ES-I3 (cell line): ENCODE results near the gene LAX1.
"Not testable (repeated sequence)": the region's sequence is repeated elsewhere in the genome, so short reads cannot be mapped to it uniquely, and the experiment has no call there.

ENCODE experiments used
- H3K36me3 ChIP-seq: 2 replicates; pipeline ENCODE4 v1.6.1; 2013; ENCODE audit warnings: mild to moderate bottlenecking, low read length, control low read depth, moderate library complexity; ENCODE audit not compliant: insufficient read depth
- H3K4me1 ChIP-seq: 2 replicates; pipeline ENCODE4 v1.6.1; 2013; ENCODE audit warnings: mild to moderate bottlenecking, control low read depth, low read length; ENCODE audit not compliant: insufficient read depth
- H3K9ac ChIP-seq: 2 replicates; pipeline ENCODE4 v1.6.1; 2013; ENCODE audit warnings: low read depth, mild to moderate bottlenecking, low read length, moderate library complexity
- H3K9me3 ChIP-seq: 2 replicates; pipeline ENCODE4 v1.6.1; 2013; ENCODE audit warnings: mild to moderate bottlenecking, low read length, moderate library complexity; ENCODE audit not compliant: control insufficient read depth, insufficient read depth

LAX1 gene

DNA sequence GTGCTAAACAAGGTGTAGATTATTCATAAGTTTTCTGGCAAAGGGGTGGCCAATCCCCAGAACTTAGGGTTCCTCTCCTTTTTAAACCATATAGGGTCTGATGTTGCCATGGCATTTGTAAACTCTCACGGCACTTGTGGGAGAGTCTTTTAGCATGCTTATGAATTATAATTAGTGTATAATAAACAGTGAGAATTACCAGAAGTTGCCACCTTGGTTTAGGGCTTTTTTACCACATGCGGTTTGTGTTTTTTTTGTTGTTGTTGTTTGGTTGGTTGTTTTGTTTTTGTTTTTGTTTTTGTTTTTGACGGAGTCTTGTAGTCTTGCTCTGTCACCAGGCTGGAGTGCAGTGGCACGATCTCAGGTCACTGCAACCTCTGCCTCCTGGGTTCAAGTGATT is 8.9 kb upstream of the LAX1 start:
- no peaks in the 10 kb centered on the region for H3K36me3 ChIP-seq
- no peak overlapping the region for H3K9ac ChIP-seq

DNA sequence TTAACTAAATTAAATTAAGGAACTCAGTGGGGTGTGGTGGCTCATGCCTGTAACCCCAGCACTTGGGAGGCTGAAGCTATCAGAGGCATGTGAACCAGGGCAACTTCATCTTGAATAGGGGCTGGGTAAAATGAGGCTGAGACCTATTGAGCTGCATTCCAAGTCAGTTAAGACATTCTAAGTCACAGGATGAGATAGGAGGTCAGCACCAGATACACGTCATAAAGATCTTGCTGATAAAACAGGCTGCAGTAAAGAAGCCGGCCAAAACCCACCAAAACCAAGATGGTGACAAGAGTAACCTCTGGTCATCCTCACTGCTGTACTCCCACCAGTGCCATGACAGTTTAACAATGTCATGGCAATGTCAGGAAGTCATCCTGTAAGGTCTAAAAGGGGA is 6.2 kb upstream of the LAX1 start:
- not testable (repeated sequence) for H3K4me1 ChIP-seq, H3K9me3 ChIP-seq

More for the DNA sequence above, 8.9 kb upstream of the LAX1 start:
- H3K9me3 ChIP-seq = no peaks in the 10 kb centered on the region
- peaks cover 8% of the 10 kb centered on the region for H3K4me1 ChIP-seq

DNA sequence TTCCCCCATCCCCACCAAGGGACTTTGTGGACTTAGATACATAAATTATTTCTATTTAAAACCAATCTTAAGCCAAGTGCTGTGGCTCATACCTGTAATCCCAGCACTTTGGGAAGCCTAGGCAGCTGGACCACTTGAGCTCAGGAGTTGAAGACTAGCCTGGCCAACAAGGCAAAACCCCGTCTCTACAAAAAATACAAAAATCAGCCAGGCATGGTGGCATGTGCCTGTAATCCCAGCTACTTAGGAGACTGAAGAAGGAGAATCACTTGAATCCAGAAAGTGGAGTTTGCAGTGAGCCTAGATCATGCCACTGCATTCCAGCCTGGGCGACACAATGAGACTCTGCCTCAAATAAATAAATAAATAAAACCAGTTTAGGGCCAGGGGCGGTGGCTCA is 4.5 kb upstream of the LAX1 start:
- Histone ChIP-seq H3K9me3 (no peaks in the 10 kb centered on the region), H3K36me3 (no peaks in the 10 kb centered on the region), H3K9ac (no peak overlapping the region), H3K4me1 (no peaks in the 10 kb centered on the region; the same call in 1 of the 2 replicates)

More for the DNA sequence above, 6.2 kb upstream of the LAX1 start:
- not testable (repeated sequence) for H3K36me3 ChIP-seq, H3K9ac ChIP-seq

DNA sequence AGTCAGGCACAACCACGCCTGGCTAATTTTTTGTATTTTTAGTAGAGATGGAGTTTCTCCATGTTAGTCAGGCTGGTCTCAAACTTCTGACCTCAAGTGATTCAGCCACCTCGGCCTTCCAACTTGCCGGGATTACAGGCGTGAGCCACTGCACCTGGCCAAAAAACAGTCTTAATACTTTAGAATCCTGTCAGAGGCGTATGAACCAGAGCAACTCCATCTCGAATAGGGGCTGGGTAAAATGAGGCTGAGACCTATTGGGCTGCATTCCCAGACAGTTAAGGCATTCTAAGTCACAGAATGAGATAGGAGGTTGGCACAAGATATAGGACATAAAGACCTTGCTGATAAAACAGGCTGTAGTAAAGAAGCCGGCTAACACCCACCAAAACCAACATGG is 3.0 kb upstream of the LAX1 start:
- H3K9ac ChIP-seq, H3K4me1 ChIP-seq, H3K9me3 ChIP-seq, H3K36me3 ChIP-seq: not testable (repeated sequence)

DNA sequence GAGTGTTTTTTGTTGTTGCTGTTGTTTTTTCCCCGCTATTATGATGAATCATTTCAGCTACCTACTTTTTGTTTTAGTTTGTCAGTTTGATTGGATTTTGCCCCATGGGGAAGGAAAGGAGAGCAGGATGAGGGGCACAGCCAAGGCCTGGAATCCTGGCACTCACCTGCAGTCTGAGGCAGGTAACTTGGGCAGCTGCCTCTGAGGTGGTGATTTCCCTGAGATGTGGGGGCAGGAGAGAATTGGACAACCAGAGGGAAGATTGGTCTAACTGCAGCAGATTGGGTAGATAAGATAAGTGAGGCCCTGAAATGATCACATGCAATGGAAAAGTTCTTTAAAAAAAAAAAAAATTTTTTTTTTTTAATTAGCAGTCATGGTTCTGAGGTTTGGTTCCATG is 1.5 kb upstream of the LAX1 start:
- Histone ChIP-seq H3K4me1 (no peaks in the 10 kb centered on the region), H3K36me3 (no peaks in the 10 kb centered on the region), H3K9me3 (no peaks in the 10 kb centered on the region), H3K9ac (no peak overlapping the region)

DNA sequence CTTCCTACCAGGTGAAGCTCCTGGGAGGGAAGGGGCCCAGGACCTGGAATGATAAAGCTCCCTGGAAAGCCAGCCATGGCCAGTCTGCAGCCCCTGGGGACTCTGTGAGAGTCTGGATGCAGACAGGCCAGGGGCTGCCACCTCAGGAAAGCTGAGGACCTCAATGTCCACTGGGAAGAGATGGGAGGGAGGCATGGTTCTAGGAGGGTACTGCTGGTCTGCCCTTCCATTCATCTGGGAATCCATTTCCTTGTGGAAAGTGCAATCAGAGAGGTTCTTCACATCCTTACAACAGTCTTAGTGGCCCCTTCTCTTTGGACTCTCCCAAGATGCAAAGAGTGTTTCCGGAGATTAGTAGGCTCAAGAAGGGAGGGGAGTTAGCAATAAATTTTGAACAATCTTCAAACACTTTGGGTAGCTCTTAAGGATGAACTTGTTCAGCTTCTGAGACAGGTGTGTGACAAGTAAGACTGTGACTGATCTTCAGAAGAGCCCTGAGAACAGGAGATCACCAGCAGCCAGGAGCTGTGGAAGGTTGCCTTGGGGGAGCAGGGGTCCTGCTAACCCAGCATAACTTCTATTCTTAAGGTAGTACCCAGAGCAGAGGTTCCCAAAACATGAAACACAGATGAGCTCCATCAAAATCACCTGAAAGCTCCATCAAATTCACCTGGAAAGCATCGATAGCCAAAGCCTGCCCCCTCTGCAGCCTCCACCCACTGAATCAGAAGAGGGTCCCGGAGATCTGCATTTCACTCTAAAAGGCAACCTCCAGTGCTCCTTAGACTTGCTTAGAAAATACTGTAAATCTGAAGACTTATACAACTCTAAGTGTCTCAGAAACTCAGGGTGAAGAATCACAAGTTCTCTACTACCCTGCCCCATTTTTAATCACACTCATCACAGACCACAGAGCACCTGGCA is 616 bp upstream of the LAX1 start:
- Histone ChIP-seq H3K36me3 (no peaks in the 10 kb centered on the region), H3K9ac (no peak overlapping the region), H3K4me1 (no peaks in the 10 kb centered on the region), H3K9me3 (no peaks in the 10 kb centered on the region)

DNA sequence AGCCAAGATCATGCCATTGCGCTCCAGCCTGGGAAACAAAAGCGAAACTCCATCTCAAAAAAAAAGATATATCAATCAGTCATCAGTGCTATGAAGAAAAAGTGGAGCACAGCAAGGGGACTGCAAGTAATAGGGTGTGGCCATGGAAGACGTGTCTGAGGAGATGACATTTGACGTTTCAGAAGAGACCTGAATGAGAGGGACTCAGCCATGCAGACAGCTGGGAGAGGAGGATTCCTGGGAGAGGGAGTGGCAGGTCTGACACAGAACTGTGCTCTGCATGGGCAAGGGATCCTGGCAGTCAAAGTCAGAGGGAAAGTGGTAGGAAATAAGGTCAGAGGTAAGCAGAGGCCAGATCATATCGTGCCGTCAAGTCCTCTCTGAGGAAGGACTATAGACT is 3.3 kb downstream of the LAX1 start:
- no peaks in the 10 kb centered on the region for H3K9me3 ChIP-seq
- no peak overlapping the region for H3K9ac ChIP-seq
- H3K4me1 ChIP-seq = peaks cover 6% of the 10 kb centered on the region; the same call in 1 of the 2 replicates
- H3K36me3 ChIP-seq = no peaks in the 10 kb centered on the region

DNA sequence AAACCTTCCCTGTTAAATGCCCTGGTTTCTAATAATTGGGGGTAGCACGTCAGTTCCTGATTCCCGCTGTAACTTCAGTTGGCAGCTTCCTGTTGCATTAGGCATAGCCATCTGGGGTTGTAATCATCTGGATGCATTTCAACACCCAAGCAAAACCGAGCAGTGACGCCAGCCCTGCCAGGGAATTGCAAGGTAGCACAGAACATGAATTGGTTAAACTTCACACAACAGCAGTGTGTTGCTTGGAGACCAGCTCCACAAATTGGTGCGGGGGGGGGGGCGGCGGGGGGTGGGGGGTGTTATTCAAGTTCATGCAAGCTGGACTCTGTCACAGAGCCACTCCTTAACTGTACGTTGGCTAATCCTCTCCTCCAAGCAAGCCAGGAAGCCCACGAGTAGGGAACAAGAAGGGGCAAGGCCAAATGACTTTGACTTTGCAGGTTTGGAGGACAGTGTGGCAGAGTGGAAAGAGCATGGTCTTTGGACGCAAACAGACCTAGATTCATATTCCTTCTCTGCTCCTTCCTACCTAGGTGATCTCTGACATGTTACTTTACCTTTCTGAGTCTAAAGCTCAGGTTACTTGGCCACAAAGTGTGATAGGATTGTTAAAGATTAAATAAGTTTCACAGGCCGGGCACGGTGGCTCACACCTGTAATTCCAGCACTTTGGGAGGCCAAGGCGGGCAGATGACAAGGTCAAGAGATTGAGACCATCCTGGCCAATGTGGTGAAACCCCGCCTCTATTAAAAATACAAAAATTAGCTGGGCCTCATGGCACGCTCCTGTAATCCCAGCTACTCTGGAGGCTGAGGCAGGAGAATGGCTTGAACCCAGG is 4.7 kb downstream of the LAX1 start:
- H3K36me3 ChIP-seq = no peaks in the 10 kb centered on the region
- H3K4me1 ChIP-seq = peaks cover 6% of the 10 kb centered on the region; the same call in 1 of the 2 replicates
- H3K9me3 ChIP-seq = no peaks in the 10 kb centered on the region
- H3K9ac ChIP-seq = no peak overlapping the region

DNA sequence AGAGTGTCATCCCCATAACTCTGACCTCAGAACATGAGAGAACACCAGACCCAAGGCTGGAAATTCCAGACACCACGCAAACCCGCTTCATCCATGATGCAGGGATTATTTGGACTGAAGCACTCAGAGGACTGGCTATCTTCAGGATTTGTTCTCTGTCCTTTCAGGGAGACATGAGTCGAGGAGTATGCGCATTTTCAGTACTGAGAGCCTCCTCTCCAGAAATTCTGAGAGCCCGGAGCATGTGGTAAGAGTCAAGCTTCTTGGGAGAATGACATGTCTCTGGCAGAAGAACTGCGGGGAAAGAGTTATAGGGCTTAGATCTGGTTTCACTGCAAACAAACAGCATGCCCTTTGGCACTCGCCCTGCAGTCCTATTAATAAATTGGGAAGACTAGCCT is 6.9 kb downstream of the LAX1 start:
- H3K4me1 ChIP-seq = peaks cover 6% of the 10 kb centered on the region; the same call in 1 of the 2 replicates
- H3K9ac ChIP-seq = no peak overlapping the region
- H3K36me3 ChIP-seq = no peaks in the 10 kb centered on the region
- no peaks in the 10 kb centered on the region for H3K9me3 ChIP-seq

DNA sequence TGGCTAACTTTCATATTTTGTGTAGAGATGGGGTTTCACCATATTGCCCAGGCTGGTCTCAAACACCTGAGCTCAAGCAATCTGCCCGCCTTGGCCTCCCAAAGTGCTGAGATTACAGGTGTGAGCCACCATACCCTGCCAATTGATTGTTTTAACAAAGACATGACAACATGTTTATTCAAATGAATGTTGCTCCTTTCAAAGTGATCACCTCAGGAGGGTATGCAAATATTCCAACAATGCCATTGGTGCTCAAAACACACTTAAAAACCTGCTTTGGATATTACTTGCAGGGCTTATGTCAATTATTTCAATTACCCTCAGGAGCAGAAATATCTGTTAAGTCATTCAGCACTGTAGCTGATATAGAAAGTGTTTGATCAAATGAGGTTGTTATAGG is 7.9 kb downstream of the LAX1 start:
- H3K4me1 ChIP-seq = peaks cover 6% of the 10 kb centered on the region; the same call in 1 of the 2 replicates
- H3K9ac ChIP-seq = no peak overlapping the region
- H3K36me3 ChIP-seq = no peaks in the 10 kb centered on the region
- H3K9me3 ChIP-seq = no peaks in the 10 kb centered on the region

DNA sequence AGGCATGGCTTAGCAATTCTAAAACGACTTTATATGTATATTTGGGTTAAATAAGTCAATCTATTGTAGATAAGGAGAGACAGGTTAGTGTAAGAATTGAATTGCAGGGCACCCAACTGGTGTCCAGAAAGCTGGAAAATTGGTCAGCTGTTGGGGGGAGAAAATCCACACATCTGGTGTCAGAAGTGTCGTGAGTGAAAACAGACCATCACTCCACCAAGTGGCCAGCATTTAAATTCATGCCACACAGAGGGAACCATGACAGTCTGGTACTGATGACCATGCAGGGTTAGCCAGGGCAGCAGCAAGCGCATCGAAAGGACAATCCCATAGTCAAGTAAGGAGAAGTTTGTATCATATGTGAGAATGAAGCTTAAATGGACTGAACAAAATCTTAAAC is 11.7 kb downstream of the LAX1 start:
- Histone ChIP-seq H3K4me1 (peaks cover 5% of the 10 kb centered on the region; the same call in 1 of the 2 replicates), H3K9ac (no peak overlapping the region), H3K36me3 (no peaks in the 10 kb centered on the region), H3K9me3 (no peaks in the 10 kb centered on the region)

DNA sequence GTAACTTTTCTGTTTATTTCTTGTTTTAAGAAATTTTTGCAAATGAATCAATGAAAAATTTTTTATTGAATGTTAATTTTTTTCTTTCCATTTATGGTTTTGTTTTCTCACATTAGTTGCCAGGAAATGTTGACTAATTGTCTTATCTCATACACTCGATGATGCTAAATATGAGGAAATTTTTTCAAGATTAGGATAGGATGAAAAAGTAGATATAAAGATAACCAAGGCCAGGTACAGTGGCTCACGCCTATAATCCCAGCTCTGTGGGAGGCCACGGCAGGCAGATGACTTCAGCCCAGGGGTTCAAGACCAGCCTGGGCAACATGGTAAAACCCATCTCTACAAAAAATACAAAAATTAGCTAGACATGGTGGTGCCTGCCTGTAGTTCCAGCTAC is 12.6 kb downstream of the LAX1 start:
- H3K4me1 ChIP-seq = no peaks in the 10 kb centered on the region
- H3K9ac ChIP-seq = no peak overlapping the region
- H3K36me3 ChIP-seq = no peaks in the 10 kb centered on the region
- H3K9me3 ChIP-seq = no peaks in the 10 kb centered on the region

DNA sequence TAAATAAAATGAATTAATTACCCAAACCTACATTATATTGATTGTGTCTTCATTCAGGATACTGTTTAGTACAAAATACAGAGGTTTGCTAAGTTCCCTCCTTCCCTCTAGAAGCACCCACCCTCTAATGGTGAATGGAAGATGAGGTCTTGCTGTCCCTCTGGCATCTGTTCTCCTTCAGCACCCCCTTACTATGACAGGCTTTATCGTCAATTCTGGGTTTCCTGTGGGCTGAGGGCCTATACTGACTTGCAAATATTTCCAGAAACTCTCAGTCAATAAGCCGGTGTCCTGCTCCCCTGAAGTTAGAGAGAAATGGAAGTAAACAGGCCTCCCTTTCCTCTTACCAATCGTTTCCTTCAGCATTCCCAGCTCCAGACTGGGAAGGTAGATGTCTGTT is 13.2 kb downstream of the LAX1 start:
- H3K9ac ChIP-seq = no peak overlapping the region
- no peaks in the 10 kb centered on the region for H3K4me1 ChIP-seq
- H3K36me3 ChIP-seq = no peaks in the 10 kb centered on the region
- H3K9me3 ChIP-seq = no peaks in the 10 kb centered on the region

DNA sequence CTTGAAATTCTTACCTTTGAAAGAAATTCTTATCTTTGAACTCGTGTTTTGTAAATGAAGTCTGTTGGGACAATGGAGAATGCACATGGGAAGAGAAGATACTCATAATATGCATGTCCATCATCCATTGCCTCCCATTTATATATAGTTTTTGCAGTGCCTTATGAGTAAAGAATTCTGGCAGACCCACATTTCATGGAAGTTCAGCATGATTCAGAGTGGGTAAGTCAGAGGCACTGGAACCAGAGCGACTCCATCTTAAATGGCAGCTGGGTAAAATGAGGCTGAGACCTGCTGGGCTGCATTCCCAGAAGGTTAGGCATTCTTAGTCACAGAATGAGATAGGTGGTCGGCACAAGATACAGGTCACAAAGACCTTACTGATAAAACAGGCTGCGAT is 13.8 kb downstream of the LAX1 start:
- H3K4me1 ChIP-seq = no peaks in the 10 kb centered on the region
- no peaks in the 10 kb centered on the region for H3K9me3 ChIP-seq
- H3K9ac ChIP-seq = no peak overlapping the region
- no peaks in the 10 kb centered on the region for H3K36me3 ChIP-seq

DNA sequence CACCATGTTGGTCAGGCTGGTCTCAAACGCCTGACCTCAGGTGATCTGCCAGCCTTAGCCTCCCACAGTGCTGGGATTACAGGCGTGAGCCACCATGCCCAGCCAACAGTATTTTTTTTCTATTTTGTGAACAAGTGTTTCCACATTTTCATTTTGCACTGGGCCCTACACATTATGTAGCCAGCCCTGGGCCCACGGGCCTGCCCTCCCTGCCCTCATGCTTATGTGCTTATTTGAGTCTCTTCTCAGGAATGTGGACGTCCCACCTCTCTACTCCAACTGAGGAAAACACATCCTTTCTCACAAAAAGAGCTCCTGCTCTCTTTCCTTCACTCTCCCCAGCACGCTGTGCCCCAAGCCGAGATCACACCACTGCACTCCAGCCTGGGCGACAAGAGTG is 17.0 kb downstream of the LAX1 start:
- Histone ChIP-seq H3K4me1 (no peaks in the 10 kb centered on the region), H3K9ac (no peak overlapping the region), H3K36me3 (no peaks in the 10 kb centered on the region), H3K9me3 (no peaks in the 10 kb centered on the region; the same call in 1 of the 2 replicates)
